ENCODE results near the gene CSAD.

The CSAD gene, protein sequence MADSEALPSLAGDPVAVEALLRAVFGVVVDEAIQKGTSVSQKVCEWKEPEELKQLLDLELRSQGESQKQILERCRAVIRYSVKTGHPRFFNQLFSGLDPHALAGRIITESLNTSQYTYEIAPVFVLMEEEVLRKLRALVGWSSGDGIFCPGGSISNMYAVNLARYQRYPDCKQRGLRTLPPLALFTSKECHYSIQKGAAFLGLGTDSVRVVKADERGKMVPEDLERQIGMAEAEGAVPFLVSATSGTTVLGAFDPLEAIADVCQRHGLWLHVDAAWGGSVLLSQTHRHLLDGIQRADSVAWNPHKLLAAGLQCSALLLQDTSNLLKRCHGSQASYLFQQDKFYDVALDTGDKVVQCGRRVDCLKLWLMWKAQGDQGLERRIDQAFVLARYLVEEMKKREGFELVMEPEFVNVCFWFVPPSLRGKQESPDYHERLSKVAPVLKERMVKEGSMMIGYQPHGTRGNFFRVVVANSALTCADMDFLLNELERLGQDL

DNA sequence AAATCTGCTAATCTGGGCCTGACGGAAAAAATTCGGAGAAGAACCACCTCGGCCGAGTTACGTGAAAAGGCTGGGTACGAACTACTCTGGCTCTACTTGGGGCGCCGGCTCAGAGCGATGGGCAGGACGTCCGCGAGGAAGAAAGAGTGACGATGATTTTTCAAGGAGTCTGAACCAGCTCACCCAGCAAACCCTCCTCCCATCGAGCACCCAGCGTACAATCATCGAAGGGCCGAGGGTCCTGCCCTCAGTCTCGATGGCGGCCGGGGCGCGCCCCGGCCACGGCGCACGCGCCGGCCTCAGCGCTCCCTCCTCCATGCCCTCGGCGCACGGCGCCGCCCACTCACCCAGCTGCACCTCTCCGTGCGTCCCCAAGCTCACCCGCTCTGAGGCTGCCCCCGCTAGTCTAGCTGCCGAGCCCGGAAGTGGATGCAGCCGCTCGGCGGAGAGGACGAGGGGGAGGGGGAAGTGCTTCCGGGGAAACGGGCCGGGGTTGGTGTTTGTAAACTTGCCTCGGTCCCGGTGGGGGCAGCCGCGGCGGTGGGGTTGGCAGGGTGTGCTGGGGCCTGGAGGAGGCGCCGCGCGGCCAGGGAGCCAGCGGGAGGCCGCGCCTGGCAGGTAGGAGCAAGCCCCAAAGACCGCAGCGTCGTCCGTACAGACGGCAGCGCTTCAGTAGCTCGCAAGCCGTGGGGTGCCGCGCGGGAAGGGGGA, at the start of gene CSAD, which contains the start of gene ZNF740:
Gene CSAD (minus strand): TSS at position 706 of the 711 bp plus-strand sequence. CDS start 7,455 bp downstream, outside the sequence.
Gene ZNF740 (plus strand): TSS at position 503 of the 711 bp plus-strand sequence. CDS start 1,262 bp downstream, outside the sequence.
- peak; percentile 97 for DNase-seq

DNA sequence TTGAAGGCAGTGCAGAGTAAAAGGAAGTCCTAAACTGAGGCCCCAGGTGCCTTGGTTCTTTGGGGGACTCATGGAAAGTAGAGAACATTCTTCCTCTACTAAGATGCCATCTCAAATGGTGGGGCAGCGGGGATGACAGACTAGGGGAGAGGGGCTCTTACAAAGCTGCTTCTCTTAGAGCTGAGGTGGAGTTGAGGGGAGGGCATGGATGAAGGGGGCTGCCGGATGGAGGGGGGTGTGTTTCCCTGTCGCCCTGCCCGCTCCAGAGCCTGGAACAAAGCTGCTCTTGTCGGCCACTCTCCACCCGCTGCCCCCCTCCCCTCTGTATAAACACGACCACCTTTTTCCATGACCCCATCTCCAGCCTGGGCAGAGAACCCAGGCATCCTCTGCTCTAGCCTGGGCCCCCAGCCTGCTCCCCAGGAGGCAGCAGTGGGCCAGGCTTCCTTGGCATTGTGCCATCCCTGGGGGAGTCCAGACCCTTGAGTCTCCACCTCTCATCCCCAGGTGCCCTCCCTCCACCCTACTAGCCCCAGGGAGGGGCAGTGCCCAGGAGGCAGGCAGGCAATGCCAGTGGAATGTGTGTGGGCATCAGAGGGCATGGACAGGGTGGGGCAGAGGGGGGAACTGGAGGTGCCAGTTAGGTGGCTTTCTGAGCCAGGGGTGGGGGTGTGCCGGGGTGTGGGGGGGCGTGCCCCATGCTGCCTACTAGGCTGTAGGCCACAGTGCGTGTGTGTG, 49.6 kb upstream of the CSAD start:
- DNase-seq: no peak

DNA sequence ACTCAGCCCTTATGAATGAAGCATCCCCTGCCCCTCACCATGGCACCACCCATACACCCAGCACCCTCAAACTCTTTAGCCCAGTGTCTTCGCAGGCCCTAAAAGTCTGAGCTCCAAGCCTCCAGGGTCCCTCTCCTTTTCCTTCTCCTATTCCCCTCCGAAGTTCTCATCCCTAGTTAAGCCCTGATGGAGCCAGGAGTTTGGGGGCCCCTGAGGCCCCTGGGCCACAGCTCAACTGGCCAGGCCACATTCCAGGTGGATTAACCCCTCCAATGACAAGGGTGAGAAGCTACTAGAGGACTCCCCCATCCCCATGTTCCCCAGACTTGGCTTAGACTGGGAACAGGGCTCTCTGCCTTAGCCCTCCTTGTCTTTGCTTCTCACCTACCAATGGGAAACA, 48.7 kb upstream of the CSAD start:
- no peak for DNase-seq

DNA sequence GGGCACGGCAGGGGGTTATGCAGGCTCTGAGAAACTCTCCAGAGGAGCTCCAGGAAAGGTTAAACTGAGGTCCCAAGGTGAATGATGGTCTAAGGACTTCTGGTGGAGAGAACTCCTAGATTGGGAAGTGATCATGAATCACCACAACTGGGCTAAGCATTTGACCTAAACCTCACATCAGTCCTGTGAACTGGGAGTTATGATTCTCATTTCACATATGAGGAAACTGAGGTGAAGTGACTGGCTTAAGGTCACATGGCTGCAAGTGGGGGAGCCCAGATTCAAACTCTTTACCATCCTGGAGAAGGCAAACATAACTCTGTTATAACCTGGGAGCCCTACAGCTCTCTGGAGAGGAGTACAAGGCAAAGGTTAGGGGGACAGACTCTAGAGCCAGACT, 47.1 kb upstream of the CSAD start:
- no peak for DNase-seq

DNA sequence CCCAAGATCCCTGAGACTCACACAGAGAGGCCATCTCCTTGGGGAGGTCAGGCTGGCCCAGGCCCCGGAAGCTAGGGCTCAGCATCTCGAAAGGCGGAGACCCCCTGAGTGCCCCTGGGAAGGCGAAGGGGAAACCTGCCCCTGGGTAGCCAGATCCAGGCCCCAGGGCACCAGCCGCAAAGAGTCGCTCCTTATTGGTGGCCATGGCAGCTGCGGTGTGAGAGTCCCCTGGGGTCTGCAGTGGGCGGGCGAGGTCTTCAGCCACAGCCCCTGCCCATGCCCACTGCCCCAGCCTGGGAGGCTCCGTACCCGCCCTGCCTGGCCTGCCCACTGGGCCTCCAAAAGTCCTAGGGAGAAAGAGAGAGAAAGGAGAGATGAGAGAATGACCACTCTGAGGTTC, 46.6 kb upstream of the CSAD start:
- DNase-seq: no peak

DNA sequence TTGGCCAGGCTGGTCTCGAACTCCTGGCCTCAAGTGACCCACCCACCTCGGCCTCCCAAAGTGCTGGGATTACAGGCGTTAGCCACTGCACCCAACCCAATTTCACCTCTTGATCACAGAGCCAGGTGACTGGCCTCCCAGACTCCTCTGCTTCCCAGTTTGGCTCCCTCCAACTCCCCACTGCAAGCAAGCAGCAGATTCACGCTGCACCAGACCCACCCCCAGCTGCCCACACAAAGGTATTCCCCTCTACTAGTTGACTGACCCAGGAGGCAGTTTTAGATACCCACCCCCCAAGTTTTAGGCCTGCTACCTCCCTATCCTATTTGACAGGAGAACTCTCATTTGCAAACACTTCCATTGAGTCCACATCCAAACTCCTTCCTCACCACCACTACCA, 46.1 kb upstream of the CSAD start:
- no peak for DNase-seq

DNA sequence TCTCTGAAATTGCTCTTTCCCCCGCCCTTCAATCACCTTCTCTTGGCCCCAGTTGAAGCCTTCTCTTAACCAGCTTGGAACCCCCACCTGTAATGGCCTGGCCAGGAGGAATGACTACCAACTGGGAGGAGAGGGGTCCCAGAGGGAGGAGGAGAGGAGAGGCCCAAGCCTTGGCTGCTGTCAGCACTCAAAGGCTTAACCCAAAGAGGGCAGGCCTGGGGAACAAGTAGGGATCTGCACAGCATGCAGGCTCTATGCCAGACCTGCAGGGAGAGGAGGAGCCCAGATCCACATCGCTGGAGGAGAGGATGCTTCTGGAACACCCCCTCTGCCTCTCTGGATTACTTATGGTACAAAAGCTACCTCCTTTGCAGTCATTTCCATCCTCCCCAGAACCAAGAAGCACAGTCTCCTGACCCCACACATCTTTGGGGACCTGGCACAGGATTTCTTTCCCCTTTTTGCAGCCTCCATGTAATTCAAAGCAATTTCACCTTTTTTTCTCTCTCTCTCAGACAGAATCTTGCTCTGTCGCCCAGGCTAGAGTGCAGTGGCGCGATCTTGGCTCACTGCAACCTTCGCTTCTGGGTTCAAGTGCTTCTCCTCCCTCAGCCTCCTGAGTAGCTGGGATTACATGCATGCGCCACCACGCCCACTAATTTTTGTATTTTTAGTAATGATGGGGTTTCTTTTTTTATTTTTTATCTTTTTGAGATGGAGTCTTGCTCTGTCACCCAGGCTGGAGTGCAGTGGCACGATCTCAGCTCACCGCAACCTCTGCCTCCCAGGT, 45.1 kb upstream of the CSAD start:
- DNase-seq: peak; percentile 60

DNA sequence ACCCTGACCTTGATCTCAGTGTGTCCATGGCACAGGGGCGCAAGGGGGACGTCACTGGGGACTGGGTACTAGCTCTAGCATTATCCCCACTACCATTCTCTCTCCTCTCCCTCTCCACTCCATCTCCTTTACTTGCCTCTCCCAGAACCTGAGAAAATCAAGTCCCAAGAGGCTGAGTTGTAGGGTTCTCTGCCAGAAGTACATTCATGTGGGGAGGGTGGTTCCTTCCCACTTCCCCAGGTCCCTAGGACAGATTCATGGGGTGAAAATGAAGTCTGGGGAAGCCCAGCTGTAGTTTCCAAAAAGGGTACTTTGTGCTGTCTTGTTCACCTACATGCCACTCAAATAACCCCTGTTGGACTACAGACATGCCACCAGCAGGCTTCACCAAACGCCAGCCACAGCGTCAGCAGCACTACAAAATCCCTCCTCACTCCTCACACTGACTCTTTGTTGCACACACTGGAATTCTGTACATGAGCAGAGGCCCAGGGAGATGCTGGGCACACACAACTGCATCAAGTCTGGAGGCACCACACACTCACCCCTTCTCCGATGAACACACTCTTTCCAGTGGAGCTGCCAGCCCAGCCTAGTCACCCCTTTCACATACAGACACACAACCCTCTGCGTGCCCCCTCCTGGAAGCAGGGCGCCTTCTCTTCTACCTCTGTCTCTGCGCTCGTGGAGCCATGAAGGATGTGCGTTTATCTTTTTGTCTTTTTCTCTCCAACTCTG, 44.3 kb upstream of the CSAD start:
- peak; percentile 72 for DNase-seq

DNA sequence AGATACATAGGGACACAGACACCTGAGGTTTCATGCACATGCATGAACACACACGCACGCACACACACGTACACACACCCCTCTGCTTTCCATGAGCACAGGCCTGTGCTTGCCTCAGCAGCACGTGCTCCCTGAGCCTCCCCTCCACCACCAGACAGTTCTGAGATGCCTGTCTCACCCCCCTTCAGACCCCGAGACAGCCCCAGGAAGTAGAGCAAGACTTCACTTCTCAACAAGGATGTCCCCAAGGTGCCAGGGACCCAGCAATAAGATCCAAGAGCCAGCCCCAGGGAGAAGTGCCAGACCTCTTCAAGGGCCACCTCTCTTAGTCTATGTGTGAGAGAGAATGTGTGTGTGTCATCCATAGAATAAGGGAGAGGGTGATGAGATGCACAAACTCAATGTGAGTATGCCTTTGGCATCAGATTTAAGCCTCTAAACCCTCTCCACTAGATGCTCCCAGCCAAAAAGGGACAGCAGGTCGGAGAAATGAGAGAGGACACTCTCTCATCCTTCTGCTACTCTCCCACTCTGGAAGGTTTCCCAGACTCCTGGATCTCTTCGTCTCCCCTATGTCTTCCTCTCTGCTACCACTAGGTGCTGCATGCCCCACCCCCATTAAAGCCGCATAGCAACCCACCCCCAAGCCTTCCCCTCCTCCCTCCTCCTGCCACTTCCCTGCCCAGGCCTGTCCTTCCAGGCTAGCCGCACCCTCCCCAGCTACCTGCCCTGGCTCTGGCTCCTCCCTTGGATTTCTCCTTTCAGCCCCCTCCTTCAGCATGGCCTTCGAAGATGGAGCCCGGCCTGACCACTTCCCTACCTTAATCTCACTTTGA, 43.6 kb upstream of the CSAD start:
- DNase-seq: no peak

DNA sequence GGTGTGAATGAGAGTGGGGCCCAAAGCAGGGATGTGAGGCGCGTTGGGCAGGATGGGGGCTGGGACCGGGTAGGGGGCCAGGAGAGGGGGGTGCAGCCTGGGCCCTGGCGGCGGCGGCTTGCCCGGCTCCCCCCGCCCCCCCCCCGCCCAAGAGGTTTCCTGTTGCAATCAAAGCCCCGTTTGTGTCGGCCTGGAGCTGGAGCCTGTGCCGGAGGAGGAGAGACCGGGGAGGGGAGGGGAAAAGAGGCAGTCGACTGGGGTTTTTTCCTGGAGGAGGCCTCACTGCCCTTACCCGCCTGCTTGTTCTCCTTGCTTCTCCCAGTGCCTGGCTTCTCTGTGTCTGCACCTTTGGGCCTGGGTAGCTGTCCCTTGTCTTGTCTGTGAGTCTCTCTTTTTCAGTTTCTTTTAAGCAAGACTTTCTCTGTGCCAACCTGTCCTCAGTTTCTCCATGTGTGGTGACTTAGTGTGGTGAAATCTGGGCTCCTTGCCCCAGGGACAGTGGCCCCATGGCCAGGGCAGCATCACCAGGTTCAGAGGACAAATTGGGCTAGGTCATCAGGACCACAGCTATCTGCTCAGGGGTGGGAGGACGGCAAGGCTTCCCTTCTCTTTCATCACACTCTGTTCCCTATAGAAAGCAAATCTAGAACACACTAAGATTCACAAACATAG, 42.8 kb upstream of the CSAD start:
- peak; percentile 82 for DNase-seq

DNA sequence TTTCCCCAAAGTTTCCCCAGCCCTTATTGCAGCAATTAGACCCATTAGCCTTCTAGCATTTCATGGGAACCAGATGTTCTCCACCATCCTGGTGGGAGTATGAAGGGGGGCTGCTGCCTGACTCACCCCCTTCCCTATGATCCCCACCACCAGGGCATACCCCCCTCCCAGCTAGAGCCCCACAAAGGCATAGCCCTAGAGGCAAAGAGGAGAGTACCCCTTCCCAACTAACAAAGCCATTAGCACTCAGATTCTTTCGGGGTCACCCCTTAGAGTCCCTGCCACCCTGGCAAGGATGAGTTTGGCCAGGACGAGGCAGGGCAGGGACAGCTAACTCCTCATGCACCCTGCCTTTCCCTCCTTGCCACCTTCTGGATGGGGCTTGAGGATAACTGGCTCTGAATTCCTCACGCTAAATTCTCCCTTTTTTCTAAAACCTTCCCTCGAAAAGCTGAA, 42.1 kb upstream of the CSAD start:
- no peak for DNase-seq

DNA sequence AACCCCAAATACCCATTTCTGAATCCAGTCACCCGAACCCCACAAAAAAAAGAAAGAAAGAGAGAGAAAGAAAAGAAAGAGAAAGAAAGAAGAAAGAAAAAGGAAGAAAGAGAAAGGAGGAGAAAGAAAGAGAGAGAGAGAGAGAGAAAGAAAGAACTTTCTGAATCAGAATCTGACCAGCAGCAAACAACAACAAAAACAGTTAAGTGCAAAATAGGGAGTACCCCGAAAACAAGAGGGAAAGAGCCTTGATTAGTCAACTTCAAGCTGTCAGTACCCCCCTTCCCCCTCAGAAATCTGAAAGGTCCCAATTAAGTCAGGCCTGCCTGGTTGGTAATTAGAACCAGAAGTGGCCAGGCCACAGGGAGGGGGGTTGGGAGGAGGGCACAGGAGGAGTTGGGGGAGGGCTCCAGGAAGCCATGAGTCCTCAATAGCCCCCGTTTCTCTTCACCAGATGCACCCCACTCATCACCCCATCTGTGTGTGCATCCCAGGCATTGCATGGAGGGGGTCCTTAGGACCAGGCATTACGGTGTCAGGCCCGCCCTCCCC, 41.5 kb upstream of the CSAD start:
- DNase-seq: no peak

DNA sequence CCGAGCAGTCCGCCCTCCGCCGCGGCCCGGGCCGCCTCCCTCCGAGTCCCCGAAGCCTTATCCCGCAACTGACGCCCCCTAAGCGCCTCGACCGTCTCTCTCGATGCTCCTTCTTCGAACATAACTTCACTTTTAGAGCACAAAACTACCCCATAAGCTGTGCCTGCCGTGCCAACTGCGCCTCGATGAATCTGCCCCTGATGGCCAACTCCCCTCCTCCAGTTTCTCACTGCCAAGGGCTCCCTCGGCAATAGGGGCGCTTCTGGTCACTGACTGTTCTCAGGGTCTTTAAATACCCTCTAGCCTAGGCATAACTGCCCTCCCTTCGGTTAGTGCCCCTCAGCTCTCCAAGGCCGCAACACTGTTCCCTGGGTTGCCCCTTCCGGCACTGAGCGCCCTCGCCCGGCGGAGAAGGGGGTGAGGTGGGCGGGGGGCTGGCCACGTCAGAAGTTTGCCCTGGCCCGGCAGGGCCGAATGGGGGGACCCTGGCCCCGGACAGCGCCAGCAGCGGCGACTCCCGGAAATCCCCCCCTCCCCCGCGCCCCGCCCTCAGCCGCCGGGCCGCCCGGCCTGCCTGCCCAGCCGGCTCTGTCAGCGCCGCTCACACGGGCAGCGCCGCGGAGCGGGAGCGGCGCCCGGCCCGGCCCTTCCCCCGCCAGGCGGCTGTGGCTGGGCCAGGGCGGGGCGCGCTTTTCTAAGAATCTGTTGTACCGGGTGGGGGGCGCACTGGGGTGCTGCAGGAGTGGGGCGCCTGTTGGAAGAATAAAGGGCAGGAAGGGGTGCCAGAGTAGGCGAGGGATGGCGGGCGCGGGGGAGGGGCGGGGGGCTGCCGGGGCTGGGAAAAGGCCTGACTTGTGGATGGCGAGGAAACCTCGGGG, 40.7 kb upstream of the CSAD start:
- peak; percentile 87 for DNase-seq

DNA sequence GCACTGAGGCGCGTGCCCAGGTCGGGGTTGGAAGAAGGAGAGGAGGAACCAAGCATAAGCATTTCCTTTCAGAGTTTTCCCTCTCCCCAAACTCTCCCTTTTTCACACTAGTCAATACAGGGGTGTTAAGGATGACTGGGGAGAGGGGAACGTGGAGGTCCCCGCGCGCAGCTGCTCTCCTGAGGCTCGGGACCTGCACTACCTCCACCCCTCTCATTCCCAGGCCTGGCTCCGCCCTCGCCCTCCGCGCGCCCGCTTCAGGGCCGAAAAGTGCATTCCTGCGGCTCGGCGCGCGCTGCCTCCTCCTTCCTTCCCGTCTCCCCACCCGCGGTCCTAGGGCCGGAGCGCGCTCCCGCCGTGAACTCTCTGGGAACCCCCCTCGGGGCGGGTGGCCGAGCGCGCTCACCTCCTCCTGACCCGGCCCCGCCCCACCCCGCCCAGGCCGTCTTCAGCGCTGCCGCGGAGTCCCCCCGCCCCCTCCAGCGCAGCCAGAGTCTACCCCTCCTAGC, 40.0 kb upstream of the CSAD start:
- peak; percentile 94 for DNase-seq

DNA sequence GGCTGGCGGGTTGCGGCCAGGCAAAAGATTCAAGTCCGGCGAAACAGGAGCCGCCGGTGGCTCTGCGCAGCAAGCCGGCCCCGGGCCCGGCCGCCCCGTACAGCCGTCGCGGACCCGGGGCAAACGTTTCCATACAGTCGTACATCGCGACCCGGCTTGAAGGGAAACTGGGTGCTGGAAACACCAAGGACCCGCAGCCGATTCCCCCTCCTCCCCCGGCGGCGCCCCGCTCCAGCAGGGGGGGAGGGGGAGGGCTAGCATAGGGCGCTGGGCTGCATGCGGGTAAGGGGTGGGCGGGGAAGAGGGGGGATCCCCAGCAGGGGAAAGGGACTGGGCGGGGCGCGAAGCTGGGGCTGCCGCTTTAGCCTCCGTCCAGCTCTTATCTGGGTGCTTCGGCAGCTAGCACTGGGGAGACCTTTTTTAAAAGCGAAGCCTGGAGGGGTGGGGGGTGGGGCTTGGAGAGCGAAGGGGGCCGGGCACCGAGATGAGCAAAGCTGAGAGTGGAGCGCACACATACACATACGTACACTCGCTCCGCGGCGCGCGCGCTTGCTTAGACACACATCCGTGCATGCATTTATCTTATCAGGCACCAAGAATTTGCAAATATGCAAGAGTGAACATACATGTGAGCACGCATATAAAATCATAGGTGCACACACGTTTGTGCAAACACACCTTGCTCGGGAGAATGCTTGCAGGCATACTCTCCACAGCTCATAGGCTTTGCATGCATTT, 39.4 kb upstream of the CSAD start:
- DNase-seq: peak; percentile 86

DNA sequence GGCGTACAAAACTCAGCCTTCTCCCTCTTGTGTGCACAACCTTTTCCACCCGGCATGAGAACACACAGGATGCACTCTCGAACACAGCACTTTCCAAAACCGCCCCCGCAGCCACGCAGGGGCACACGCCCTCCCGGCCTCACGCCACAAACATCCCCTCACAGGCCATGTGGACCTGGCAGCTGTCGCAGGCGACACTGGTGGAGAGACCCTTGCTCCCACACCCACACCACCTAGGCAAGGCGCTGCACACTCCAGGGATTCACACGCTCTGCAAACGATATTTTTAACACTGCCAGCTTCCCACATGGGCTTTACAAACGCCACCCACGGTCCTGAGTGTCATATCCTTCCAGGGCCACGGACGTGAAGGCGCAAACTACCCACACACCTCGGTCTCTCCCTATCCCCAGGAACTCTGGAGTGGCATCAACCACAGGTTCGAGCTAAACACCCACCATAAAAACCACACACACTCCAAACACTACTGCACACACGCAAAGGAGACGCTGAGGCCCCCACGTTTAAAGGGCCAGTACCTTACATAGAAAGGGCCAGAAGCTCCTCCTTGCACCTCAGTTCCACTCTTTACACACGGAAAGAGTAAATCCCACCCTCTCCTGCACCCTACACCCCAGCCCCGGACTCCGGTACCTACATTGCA, 38.7 kb upstream of the CSAD start:
- no peak for DNase-seq

All from right forelimb (tissue), 1 donor.